ENCODE measurements around the gene RUNDC1. TPM values are rescaled to one million over a fixed set of nuclear protein-coding genes. Genes with fewer than 3 reads are reported as not detected.
A peak's percentile ranks its signal among the peaks of the same experiment; 100 is the strongest.
"Not testable (repeated sequence)": the region's sequence is repeated elsewhere in the genome, so short reads cannot be mapped to it uniquely, and the experiment has no call there.

The RUNDC1 gene
- total and polyA plus RNA-seq, 11 donors, result 5.5 to 15.9 (median 11.4) TPM

DNA sequence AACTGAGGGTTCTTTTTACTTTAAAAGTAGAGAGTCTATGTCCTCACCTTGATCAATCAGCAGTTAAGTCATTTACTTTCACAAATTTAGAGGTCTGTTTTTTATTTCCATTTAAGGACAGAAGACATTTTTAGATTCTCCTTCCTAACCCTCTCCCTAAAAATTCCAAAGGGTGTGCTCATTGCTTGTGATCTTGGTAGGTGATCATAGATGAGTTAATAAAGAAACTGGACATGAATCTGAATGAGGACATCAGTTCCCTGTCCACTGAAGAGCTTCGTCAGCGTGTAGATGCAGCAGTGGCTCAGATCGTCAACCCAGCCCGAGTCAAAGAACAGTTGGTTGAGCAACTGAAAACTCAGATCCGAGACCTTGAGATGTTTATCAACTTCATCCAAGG lies 8.8 kb downstream of the RUNDC1 start:
- intact Hi-C loops (cut with DNase I), result no loop called here
- H3K9me3 ChIP-seq, result no peaks in the 10 kb centered on the region
- peaks cover 0 to 22% (median 0%) of the 10 kb centered on the region in 12 donors for H3K4me1 ChIP-seq
- 93 to 96% (median 95%) methylated on average over 5 of the region's 5 CpGs for WGBS, 4 donors
- H3K27me3 ChIP-seq, result no peaks in the 10 kb centered on the region
- no peak overlapping the region for H3K27ac ChIP-seq
- ATAC-seq (no peak), DNase-seq (no peak)
- H3K4me3 ChIP-seq, result no peak overlapping the region
- H3K36me3 ChIP-seq, result peaks cover 4 to 99% (median 72%) of the 10 kb centered on the region in 9 donors
- TF ChIP-seq, protein P1, sequence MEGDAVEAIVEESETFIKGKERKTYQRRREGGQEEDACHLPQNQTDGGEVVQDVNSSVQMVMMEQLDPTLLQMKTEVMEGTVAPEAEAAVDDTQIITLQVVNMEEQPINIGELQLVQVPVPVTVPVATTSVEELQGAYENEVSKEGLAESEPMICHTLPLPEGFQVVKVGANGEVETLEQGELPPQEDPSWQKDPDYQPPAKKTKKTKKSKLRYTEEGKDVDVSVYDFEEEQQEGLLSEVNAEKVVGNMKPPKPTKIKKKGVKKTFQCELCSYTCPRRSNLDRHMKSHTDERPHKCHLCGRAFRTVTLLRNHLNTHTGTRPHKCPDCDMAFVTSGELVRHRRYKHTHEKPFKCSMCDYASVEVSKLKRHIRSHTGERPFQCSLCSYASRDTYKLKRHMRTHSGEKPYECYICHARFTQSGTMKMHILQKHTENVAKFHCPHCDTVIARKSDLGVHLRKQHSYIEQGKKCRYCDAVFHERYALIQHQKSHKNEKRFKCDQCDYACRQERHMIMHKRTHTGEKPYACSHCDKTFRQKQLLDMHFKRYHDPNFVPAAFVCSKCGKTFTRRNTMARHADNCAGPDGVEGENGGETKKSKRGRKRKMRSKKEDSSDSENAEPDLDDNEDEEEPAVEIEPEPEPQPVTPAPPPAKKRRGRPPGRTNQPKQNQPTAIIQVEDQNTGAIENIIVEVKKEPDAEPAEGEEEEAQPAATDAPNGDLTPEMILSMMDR (IDR thresholded peaks at IDR 0.05), result no peak
- TF ChIP-seq POLR2A (IDR thresholded peaks at IDR 0.05), result no peak

DNA sequence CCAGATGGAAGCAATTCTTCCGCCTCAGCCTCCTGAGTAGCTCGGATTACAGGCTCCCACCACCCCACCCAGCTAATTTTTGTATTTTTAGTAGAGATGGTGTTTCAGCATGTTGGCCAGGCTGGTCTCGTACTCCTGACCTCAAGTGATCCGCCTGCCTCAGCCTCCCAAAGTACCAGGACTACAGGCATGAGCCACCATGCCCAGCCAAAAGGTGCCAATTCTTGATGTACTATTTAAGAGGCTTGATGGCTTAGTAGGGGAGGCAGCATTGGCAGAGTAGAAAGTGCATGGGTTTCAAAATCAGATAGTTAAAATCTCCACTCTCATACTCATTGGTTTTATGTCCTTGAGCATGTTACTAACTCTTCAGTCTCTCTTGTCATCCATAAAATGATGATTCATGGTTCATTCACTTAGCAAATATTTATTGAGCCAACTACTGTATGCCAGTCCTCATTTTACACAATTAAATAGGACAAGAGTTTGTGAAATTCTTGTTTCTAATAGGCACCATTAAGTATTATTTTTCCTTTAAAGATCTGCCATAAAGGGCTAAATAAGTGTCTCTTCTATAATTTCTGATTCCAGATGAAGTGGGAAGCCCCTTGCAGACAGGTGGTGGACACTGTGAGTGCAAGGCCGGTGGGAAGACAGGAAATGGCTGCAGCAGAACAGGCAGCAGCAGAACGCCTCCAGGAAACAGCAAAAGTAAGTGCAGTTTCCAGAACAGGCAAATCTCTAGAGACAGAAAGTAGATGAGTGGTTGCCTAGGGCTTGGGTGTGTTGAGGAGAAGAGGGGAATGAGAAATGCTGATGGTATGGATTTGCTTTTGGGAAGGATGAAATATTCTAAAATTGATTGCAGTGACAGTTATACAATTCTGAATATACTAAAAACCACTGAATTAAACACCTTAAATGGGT lies 9.6 kb downstream of the RUNDC1 start:
- H3K36me3 ChIP-seq, result peaks cover 4 to 99% (median 80%) of the 10 kb centered on the region in 9 donors
- intact Hi-C loops (cut with DNase I), result loop anchor here in 1 of 10 donors (10.0 kb wide), 2 partner anchors 55 to 405 kb away; no protein-coding TSS in a partner anchor

DNA sequence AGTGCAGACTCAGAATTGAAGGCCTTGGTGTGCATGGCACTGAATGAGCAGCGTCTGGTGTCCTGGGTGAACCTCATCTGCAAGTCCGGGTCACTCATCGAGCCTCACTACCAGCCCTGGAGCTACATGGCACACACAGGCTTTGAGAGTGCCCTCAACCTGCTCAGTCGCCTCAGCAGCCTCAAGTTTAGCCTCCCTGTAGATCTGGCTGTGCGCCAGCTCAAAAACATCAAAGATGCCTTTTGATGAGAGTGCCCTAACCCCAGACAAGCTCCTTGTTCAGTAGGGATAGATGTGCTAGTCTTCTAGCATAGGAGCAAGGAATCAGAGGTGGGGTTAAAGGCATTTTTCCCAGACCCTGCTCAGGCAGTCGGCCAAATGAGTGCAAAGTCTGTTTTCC lies 11.1 kb downstream of the RUNDC1 start:
- intact Hi-C loops (cut with DNase I), result loop anchor here in 1 of 10 donors (10.0 kb wide), 2 partner anchors 57 to 407 kb away; no protein-coding TSS in a partner anchor
- WGBS, 4 donors, result 94 to 98% (median 96%) methylated on average over 6 of the region's 6 CpGs
- no peaks in the 10 kb centered on the region for H3K9me3 ChIP-seq
- ATAC-seq (peak in 1 of 4 donors; percentile 19), DNase-seq (no peak)
- H3K4me3 ChIP-seq, result no peak overlapping the region
- H3K27me3 ChIP-seq, result no peaks in the 10 kb centered on the region
- H3K36me3 ChIP-seq, result peaks cover 4 to 84% (median 73%) of the 10 kb centered on the region in 9 donors
- TF ChIP-seq, protein P1 (IDR thresholded peaks at IDR 0.05), result no peak
- no peak for TF ChIP-seq POLR2A (IDR thresholded peaks at IDR 0.05)
- H3K4me1 ChIP-seq, result peaks cover 0 to 4% (median 0%) of the 10 kb centered on the region in 12 donors
- no peak overlapping the region for H3K27ac ChIP-seq

More for the DNA sequence above, 9.6 kb downstream of the RUNDC1 start:
- H3K27ac ChIP-seq, result no peak overlapping the region
- no peaks in the 10 kb centered on the region for H3K9me3 ChIP-seq
- DNase-seq, result no peak
- no peaks in the 10 kb centered on the region for H3K27me3 ChIP-seq
- TF ChIP-seq, protein P1 (IDR thresholded peaks at IDR 0.05), result no peak
- TF ChIP-seq POLR2A (IDR thresholded peaks at IDR 0.05), result no peak
- WGBS, 4 donors, result 81 to 86% (median 82%) methylated on average over 6 of the region's 6 CpGs
- H3K4me1 ChIP-seq, result peaks cover 0 to 14% (median 0%) of the 10 kb centered on the region in 12 donors
- no peak overlapping the region for H3K4me3 ChIP-seq
- no peak for ATAC-seq

DNA sequence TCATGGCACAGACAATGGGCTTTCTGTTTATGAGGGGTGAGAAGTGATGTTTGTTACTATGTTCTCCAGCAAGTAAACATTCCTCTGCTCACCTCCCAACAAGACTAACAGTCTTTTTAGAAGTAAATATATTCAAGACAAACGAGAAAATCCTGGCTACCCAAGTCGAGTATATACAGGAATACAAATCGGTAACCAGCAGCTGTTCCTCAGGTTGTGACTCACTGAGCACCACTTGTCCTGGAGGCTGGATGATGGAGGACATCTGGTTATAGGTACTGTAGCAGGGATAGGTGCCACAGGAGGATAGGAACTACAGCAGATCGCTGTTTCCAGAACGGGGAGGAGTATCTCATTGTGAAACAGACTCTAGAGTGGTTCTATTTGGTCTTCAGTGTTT lies 12.5 kb downstream of the RUNDC1 start:
- TF ChIP-seq POLR2A (IDR thresholded peaks at IDR 0.05), result no peak
- TF ChIP-seq, protein P1 (IDR thresholded peaks at IDR 0.05), result no peak
- Histone ChIP-seq H3K9me3 (no peaks in the 10 kb centered on the region), H3K4me1 (peaks cover 0 to 8% (median 3%) of the 10 kb centered on the region in 12 donors), H3K27ac (no peak overlapping the region), H3K4me3 (no peak overlapping the region), H3K36me3 (peaks cover 0 to 70% (median 58%) of the 10 kb centered on the region in 9 donors), H3K27me3 (no peaks in the 10 kb centered on the region)
- no peak for ATAC-seq
- DNase-seq, result no peak
- 84 to 93% (median 87%) methylated on average over 5 of the region's 5 CpGs for WGBS, 4 donors
- intact Hi-C loops (cut with DNase I), result loop anchor here in 1 of 10 donors (10.0 kb wide), 2 partner anchors 58 to 408 kb away; no protein-coding TSS in a partner anchor

DNA sequence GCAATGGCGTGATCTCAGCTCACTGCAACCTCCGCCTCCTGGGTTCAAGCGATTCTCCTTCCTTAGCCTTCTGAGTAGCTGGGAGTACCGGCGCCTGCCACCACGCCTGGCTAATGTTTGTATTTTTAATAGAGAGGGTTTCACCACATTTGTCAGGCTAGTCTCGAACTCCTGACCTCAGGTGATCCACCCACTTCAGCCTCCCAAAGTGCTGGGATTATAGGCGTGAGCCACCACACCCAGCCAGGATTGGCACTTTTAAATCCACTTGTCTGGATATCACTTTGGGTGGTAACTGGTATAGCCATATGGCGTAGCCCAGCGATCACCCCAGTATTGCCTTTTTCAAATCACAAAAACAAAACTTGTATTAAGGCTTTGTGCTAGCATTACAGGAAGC lies 13.5 kb downstream of the RUNDC1 start:
- not testable (repeated sequence) for H3K9me3 ChIP-seq, H3K4me3 ChIP-seq, DNase-seq, H3K4me1 ChIP-seq, ATAC-seq, H3K27ac ChIP-seq, H3K27me3 ChIP-seq
- intact Hi-C loops (cut with DNase I), result loop anchor here in 1 of 10 donors (10.0 kb wide), 2 partner anchors 59 to 409 kb away; no protein-coding TSS in a partner anchor
- WGBS, 4 donors, result 82 to 87% (median 85%) methylated on average over 10 of the region's 10 CpGs
- peaks cover 0 to 60% (median 48%) of the 10 kb centered on the region in 9 donors for H3K36me3 ChIP-seq

All from heart left ventricle (tissue), 16 donors.